HG03571 (cell line): ENCODE results near the gene DDX56.

Source experiments
- ATAC-seq: cut with Tn5 transposase; IDR thresholded peaks from one replicate; pipeline ENCODE4 v1.9.1; 2021; ENCODE audit not compliant: unreplicated experiment

The DDX56 gene

DNA sequence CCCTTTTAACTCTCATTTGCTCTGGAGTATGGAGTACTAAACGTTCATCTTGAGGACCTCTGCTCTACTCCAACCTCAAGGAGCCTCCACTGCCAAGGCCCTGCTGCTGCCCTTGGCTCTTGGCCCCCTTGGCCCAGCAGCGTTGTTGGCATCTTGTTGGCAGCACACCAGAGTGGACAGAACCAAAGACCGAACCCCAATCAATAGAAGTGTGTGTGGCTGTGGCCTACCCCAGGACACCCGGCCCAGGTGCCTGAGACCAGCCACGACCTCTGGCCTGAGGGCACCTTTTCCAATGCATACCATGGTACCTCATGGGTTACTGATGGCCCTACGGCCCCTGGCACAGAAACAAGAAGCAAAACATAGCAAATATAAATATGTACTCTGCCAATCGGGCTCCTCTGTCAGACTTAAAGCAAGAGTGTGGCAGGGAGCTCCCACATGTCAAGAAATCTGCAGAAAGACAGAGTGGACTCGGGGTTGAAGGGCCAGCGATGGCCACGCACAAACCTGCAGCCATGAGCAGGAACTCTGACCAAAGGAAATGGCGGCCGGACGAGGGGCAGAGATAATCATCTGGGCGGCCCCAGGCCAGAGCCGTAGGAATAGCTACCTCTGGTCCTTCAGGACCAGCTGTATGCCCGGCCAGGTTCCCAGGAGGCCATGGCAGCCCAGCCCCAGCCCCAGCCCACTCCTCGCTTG, 35.5 kb downstream of the DDX56 start:
- no peak for ATAC-seq

- ATAC-seq, result no peak
These were observed 36.3 kb downstream of the DDX56 start for GRCh38 chr7:44537442-44537841.

DNA sequence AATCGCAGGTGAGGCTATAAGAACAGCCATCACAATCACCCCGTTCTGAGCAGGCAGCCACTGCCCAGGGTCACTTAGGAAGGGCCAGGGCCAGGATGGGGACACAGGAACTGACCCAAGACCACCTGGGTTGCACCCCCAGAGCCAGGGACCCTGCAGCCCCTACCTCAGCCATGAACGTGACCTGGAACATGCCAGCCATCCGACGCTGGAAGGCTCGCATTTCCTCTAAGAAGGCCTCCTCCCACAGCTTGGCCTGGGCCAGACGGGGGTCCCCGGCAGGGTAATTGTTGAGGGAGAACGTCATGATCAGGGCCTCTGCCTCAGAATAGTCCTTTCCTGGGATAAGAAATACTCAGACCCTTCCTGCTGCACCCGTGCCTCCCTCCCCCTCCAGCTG, 37.6 kb downstream of the DDX56 start:
- no peak for ATAC-seq

DNA sequence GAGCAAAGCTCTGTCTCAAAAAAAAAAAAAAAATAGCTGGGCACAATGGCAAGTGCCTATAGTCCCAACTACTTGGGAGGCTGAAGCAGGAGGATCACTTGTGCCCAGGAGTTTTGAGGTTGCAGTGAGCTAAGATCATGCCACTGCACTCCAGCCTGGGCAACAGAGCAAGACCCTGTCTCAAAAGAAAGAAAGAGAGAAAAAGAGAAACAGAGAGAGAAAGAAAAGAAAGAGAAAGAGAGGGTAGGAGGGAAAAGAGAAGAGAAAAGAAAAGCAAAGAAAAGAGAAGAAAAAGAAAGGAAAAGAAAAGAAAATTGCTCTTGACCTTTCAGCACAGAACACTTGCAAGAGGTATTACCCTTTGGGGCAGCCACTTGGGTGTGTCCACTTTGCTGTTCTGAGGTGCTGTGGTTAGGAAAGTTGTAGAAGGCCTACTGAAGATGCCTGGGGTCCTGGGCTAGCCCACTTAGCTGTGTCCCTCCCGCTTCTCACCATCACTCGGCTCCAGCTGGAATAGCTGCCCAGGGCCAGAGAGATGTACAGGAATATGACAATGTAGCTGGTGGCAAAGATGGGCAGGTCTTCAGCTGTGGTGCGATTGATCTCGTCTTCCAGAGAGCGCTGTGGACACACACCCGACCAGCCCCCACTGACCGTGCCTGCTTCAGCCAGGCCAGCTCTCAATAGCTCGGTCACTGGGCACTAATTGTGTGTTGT, 38.2 kb downstream of the DDX56 start:
- no peak for ATAC-seq

DNA sequence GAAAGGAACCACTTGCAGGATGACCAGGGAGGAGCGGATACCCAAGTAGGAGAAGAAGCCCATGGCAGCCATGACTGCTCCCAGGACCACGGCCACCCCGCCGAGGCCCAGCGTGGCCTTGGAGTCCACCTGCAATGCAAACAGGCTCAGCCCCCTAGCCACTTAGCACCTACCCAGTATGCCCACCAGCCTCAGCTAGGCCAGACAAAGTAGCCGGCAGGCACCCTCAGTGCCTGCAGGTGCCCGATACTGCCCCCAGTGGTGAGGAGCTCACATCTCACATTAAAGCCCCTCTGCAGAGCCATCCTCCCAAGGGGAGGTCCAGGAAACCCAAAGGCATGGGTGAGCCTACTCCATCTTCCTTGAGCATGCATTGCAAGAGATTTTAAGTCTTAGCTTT, 39.2 kb downstream of the DDX56 start:
- ATAC-seq, result no peak

DNA sequence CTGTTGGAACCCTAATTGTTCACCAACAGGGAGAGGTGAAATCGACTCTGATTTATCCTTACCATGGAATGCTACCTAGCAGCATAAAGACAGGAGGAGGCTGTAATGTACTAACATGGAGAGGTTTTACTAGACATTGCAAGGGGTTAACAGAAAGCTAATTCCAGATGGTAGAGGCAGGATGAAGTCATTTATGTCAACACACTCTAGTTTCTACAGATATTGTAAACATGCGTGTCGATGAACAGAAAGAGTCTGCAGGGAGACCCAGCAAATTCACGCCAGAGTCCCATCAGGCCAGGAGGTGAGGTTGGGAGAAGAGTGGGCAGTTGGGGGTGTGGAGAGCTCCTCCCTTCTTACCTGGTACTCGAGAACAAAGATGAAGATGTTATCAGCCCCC, 39.6 kb downstream of the DDX56 start:
- ATAC-seq, result no peak

GRCh38 chr7:44533301-44534055, 40.2 kb downstream of the DDX56 start:
- ATAC-seq, result no peak

GRCh38 chr7:44531421-44532380, 42.0 kb downstream of the DDX56 start:
- ATAC-seq, result no peak

DNA sequence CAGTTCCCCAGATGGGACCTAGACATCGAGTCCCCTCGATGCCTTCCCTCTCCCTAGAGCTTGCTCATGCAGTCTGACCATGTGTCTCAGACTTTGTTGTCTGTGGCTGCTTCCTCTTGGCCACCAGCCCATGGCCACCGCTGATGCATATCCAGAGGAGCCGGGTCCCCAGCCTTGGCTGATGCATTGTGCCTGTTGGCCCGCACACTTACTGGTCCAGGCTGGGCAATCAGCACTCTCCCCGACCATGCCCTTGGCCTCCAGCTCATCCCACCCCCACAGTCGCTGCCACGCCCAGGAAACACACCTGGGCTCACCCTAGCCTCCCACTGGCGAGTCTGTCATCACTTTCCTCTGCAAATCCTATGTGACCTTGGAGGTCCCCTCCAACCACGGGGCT, 42.7 kb downstream of the DDX56 start:
- no peak for ATAC-seq

- no peak for ATAC-seq
These were observed 48.8 kb downstream of the DDX56 start for GRCh38 chr7:44524811-44525388.

DNA sequence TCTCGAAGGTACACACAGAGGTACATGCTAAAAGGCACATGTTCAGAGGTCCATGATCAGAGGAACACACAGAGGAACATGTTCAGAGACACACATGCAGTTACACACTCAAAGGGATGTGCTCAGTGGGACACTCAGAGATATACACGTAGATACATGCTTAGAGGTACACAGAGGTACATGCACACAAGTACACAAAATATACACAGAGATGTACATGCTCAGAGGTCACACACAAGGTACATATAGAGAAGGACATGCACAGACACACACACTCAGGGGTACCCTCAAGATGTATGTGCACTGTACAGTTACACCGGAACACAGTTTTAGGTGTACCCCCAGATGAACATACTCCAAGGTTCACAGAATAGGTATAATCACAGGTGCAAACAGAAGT, 51.4 kb downstream of the DDX56 start:
- ATAC-seq, result no peak

DNA sequence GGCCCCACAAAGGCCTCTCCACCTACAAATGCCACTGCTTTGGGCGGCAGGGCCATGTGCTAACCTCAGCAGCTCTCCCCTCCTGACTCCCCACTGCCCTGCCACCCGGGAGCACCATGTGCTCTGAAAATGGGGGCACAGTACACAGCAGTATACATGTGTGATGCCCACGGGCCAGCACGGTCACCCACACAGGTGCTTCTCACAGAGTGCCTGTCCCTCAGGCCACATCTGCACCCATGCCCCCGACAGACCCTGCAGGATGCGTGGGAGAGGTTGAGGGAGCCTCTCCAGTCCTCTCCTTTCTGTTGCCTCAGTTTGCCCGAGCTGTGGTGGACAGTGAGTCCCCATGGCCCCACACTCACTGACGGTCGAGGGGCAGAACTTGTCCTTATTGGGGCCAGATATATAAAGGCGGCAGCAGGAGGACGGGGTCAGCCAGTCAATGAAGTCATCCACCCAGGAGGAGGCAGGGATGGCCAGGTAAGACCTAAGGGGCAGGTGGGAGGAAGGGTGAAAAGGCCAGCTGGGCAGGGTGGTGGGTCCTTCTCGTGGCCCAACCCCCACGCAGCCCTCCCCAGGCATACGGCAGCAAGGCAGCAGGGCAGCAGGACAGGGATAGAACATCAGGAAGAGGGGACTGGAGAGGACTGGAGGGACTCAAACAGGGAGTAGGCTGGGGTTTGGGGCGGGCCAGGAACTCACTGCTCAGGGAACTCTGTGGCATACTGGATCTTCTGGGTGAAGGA, 52.2 kb downstream of the DDX56 start:
- no peak for ATAC-seq

DNA sequence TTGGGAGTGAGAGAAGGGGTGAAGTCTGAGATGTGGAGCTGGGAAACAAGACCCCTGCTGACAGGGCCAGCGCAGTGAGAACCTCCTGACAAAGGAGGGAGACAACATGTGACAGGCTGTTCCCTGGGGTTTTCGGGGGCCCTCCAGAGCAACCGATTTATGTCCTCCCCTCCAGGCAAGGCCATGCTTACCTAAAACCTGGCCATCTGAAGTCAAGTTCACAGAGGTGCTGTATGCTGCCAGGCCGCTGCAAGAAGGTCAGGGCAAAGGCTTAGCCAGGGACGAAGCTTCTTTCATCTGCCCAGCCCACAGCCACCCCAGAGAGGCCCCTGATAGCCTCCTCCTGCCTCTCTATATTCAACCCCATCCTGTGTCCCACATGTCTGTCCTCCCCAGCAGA, 53.1 kb downstream of the DDX56 start:
- ATAC-seq, result no peak

DNA sequence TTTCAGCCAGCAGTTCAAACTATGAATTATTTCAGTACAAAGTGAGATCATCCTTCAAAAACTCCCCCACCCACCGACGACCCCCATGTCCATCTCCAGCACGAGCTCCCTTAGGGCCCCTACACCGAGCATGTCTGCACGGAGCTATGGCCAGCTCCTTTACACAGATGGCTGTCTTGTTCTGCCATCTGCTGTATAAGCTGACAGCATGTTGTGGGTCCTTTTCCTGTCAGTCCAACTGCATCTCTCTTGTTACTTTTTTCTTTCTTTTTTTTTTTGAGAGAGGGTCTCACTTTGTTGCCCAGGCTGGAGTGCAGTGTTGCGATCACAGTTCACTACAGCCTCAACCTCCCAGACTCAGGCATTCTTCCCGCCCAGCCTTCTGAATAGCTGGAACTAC, 54.2 kb downstream of the DDX56 start:
- no peak for ATAC-seq

DNA sequence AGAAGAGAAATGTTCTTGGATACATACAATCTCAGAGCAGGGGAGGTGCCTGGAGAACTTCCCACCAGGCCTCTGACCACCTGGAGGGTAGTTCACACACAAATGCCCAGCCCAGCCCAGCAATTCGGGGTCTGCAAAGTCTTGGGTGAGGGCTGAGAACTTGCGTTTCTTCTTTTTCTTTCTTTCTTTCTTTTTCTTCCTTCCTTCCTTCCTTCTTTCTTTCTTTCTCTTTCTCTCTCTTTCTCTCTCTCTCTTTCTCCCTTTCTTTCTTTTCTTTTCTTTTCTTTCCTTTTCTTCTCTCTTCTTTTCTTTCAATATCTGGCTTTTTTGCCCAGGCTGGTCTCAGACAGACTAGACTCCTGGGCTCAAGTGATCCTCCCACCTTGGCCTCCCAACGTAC, 54.9 kb downstream of the DDX56 start:
- ATAC-seq, result no peak

DNA sequence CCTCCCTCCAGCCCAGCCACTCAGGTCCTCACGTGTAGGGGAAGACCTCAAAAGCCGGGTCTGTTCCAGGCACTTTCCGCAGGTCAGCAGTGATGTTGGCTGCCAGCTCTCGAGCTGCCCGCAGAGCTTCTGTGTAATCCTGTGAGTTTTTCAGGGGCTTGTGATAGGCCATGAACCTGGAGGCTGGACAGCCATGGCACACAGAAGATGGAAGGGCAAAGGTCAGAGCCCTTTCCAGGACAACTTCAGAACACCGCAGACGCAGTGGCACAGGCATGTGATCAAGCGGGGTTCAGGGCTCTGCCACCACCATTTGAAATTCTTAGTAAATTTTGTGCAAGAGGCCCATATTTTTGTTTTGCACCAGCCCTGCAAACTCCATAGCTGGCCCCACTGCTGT, 56.5 kb downstream of the DDX56 start:
- ATAC-seq, result no peak
